ENCODE measurements around the gene TRIM2.

TRIM2 gene

DNA sequence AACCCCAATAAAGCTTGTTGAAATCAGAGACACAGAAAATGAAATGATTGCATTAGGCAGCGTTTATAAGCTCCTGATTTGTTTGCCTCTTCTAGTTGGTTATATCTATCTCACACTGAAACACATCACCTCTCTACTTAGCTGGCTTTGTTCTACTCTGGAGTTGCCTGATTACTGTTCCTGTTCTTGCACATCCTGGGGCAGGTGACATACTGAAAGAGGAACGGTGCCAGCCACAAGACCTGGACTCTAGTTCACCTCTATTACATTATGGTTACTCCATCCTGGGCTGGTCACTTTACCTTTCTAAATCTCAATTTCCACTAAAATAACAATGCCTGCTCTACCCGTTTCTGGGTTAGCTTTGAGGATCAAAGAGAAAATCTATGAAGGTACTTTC lies 47.9 kb downstream of the TRIM2 start:
- no peak overlapping the region for H3K4me3 ChIP-seq (ENCODE audit: low read depth, low read length)
- peak; percentile 15 for DNase-seq (ENCODE audit: low read depth)
- no peak for TF ChIP-seq CTCF (IDR thresholded peaks at IDR 0.05; ENCODE audit: low read depth, low read length, missing control alignments)

DNA sequence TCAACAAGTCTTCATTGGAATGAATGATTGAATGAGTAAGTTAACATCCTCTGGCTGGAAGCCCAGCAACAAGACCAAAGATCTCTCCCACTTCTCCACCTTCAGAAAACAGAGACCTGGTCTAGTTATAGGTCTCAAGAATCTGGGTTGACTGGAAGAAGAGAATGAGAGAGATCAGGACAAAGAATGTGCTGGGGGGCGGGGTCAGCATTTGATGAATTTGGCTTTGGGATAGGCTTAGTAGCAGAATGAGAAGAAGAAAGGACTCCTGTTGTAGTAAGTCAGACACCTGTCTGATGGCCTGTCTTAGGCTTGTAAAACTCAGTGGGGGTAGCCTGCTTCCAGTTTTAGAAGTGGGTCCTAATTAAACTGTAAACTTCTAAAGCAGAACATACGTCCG lies 51.0 kb downstream of the TRIM2 start:
- no peak for TF ChIP-seq CTCF (IDR thresholded peaks at IDR 0.05; ENCODE audit: low read depth, low read length, missing control alignments)
- DNase-seq (ENCODE audit: low read depth), result no peak
- H3K4me3 ChIP-seq (ENCODE audit: low read depth, low read length), result no peak overlapping the region

GRCh38 chr4:153257151-153257620 lies 52.9 kb downstream of the TRIM2 start:
- DNase-seq (ENCODE audit: low read depth), result peak; percentile 15
- TF ChIP-seq CTCF (IDR thresholded peaks at IDR 0.05; ENCODE audit: low read depth, low read length, missing control alignments), result no peak

DNA sequence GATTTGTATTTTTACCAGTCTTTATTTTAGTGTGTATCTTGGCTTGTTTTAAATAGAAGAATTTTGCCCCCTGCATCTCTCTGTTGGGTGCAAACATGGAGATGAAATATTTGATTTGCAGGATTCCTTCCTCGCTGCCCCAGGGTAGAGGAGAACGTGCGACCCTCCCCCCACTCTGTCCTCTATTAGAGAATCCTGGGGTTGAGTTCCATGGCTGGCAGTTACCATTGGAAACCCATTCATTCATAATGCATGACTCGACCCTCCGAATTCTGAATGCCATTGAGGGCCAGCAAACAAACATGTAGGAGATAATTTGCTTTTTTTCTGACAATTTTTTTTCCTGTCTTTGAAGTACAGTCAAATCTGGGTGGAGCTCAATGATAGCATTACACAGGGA lies 53.7 kb downstream of the TRIM2 start:
- no peak for DNase-seq (ENCODE audit: low read depth)
- TF ChIP-seq CTCF (IDR thresholded peaks at IDR 0.05; ENCODE audit: low read depth, low read length, missing control alignments), result no peak
- no peak overlapping the region for H3K4me3 ChIP-seq (ENCODE audit: low read depth, low read length)

More at GRCh38 chr4:153257151-153257620, 52.9 kb downstream of the TRIM2 start:
- H3K4me3 ChIP-seq (ENCODE audit: low read depth, low read length), result no peak overlapping the region

GRCh38 chr4:153258750-153259149 lies 54.5 kb downstream of the TRIM2 start:
- DNase-seq (ENCODE audit: low read depth), result no peak
- H3K4me3 ChIP-seq (ENCODE audit: low read depth, low read length), result no peak overlapping the region
- no peak for TF ChIP-seq CTCF (IDR thresholded peaks at IDR 0.05; ENCODE audit: low read depth, low read length, missing control alignments)

DNA sequence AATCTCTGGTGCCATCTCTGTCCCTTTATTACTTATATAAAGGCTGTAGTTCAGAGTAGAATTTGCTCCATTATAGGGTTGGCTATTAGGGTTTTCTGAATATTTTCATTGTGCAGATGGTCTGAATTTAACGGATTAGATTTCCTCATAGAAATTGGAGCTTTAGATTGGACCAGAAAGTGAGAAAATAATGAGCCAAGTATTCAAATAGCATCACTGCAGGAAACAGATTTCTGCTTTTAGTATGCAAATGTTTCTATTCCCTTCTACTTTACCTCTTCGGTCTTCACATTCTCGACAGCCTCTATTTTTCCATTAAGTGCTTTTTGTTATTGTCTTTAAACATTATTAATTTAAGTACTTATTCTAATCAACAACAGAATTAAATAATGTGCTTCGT lies 55.4 kb downstream of the TRIM2 start:
- TF ChIP-seq CTCF (IDR thresholded peaks at IDR 0.05; ENCODE audit: low read depth, low read length, missing control alignments), result no peak
- no peak overlapping the region for H3K4me3 ChIP-seq (ENCODE audit: low read depth, low read length)
- no peak for DNase-seq (ENCODE audit: low read depth)

- TF ChIP-seq CTCF (IDR thresholded peaks at IDR 0.05; ENCODE audit: low read depth, low read length, missing control alignments), result no peak
- DNase-seq (ENCODE audit: low read depth), result no peak
- no peak overlapping the region for H3K4me3 ChIP-seq (ENCODE audit: low read depth, low read length)
Measured at GRCh38 chr4:153260132-153260531, 55.9 kb downstream of the TRIM2 start.

Data from GM12864 (cell line).